MCF 10A (cell line): Measurements from ENCODE around the gene TEX19. TPM values are rescaled to one million over a fixed set of nuclear protein-coding genes. Genes with fewer than 3 reads are reported as not detected.

Experiments used
- BruUV-seq: library from RNA; stranded (reverse); fragments of 400-500 nt; replicated peaks from 2 replicates; lab custom pipeline; 2021; lab: Mats Ljungman, UMichigan
- CTCF ChIA-PET: fragments of 300-600 bp; sonication (Branson Sonifier 250); formaldehyde crosslinking; extraction: SDS; loops from one replicate; lab custom pipeline; 2021; ENCODE audit warnings: antibody characterized with exemption, inconsistent platforms; lab: Yijun Ruan, JAX
- POLR2A ChIA-PET: fragments of 300-600, 350-650 bp; sonication (Branson Sonifier 250); formaldehyde crosslinking; extraction: SDS; loops from one replicate; lab custom pipeline; 2020; ENCODE audit warnings: antibody characterized with exemption, inconsistent platforms; lab: Yijun Ruan, JAX
- DNase-seq: peaks from one replicate; pipeline ENCODE4 v3.0.0-alpha.2; 2018; ENCODE audit not compliant: unreplicated experiment
- H3K27ac Mint-ChIP-seq: one replicate; pipeline ENCODE4 v1.8.0; 2022; ENCODE audit warnings: mild to moderate bottlenecking, low read depth, mixed read lengths; ENCODE audit not compliant: unreplicated experiment
- H3K27me3 Mint-ChIP-seq: one replicate; pipeline ENCODE4 v1.8.0; 2022; ENCODE audit warnings: mixed read lengths; ENCODE audit not compliant: insufficient read depth, unreplicated experiment
- H3K36me3 Mint-ChIP-seq: one replicate; pipeline ENCODE4 v1.8.0; 2022; ENCODE audit warnings: mild to moderate bottlenecking, moderate library complexity, mixed read lengths; ENCODE audit not compliant: insufficient read depth, unreplicated experiment
- H3K4me1 Mint-ChIP-seq: one replicate; pipeline ENCODE4 v1.8.0; 2022; ENCODE audit warnings: mixed read lengths; ENCODE audit not compliant: insufficient read depth, unreplicated experiment
- H3K4me3 Mint-ChIP-seq: one replicate; pipeline ENCODE4 v1.8.0; 2022; ENCODE audit warnings: mild to moderate bottlenecking, moderate library complexity, mixed read lengths; ENCODE audit not compliant: unreplicated experiment
- H3K9me3 Mint-ChIP-seq: one replicate; pipeline ENCODE4 v1.8.0; 2022; ENCODE audit warnings: mixed read lengths; ENCODE audit not compliant: unreplicated experiment
- intact Hi-C: fragments of 100-400 bp; cut with micrococcal nuclease; formaldehyde crosslinking; loops from 2 replicates; pipeline ENCODE4 v1.14.1; 2022
- total RNA-seq: library from RNA; stranded (reverse); gene quantifications from 2 replicates; pipeline ENCODE4 v1.2.3, GENCODE V29; 2022
- TF ChIP-seq, protein P1 (sequence below): fragments of 200-600 bp; IDR thresholded peaks from one replicate; pipeline ENCODE4 v1.8.0; 2022; ENCODE audit warnings: antibody characterized with exemption, mild to moderate bottlenecking; ENCODE audit not compliant: unreplicated experiment

The TEX19 gene
- total RNA-seq, 1 experiment from 2014 or later, result not detected

- BruUV-seq, result no TSS peak
These were observed 7.8 kb upstream of the TEX19 start for GRCh38 chr17:82351254-82351712.

DNA sequence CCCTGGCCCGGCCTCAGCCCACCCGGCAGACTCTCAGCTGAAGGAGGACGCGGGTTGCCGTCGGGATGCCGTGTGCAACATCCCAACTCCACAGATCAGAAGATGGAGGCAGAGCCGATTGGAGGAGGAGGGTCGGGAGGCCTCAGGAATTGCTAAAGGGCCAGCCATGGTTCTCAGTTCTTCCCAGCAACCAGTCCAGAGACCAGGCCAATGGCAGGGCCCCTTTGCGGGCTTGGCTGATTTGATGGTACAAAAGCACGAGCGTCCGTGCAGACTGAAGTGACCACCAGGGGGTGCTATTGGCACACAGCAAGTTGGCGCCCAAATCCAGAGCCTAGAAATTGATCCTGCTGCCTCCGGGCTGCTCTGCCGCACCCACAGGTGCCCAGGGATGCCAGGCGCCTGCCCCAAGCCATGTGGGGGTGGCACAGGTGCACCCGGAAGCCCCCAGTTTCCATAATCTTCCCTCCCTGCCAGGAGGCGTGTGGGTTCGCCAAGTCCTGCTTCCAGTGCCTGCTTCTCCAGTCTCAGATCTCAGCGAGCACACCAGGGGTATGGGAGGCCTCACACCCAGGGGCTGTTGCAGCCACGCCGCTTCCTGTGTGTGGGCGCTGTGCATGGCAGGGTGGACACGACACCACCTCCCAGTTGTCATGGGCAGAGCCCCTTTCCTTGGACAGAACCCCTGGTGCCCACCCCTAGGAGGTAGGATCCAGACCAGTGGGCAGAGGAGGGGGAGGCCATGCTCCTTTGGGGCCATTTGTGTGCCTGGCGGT lies 7.1 kb upstream of the TEX19 start:
- Mint-ChIP-seq H3K9me3 (no peaks in the 10 kb centered on the region), H3K4me1 (peaks cover 15% of the 10 kb centered on the region), H3K27ac (no peak overlapping the region), H3K4me3 (no peak overlapping the region), H3K27me3 (peaks cover 11% of the 10 kb centered on the region), H3K36me3 (no peaks in the 10 kb centered on the region)
- intact Hi-C loops, result loop anchor here (1.0 to 10.0 kb wide), 5 partner anchors 63 to 423 kb away; no protein-coding TSS in a partner anchor
- BruUV-seq, result no TSS peak
- ChIA-PET CTCF (interaction anchor here (0.6 to 3.4 kb wide), 14 partner anchors 13 to 417 kb away, joined by 3 to 14 read pairs (median 3); no protein-coding TSS in a partner anchor), POLR2A (interaction anchor here (0.5 to 0.6 kb wide), 2 partner anchors 49 to 365 kb away, joined by 3 to 4 read pairs; no protein-coding TSS in a partner anchor)
- DNase-seq, result peak; percentile 86
- TF ChIP-seq, protein P1, sequence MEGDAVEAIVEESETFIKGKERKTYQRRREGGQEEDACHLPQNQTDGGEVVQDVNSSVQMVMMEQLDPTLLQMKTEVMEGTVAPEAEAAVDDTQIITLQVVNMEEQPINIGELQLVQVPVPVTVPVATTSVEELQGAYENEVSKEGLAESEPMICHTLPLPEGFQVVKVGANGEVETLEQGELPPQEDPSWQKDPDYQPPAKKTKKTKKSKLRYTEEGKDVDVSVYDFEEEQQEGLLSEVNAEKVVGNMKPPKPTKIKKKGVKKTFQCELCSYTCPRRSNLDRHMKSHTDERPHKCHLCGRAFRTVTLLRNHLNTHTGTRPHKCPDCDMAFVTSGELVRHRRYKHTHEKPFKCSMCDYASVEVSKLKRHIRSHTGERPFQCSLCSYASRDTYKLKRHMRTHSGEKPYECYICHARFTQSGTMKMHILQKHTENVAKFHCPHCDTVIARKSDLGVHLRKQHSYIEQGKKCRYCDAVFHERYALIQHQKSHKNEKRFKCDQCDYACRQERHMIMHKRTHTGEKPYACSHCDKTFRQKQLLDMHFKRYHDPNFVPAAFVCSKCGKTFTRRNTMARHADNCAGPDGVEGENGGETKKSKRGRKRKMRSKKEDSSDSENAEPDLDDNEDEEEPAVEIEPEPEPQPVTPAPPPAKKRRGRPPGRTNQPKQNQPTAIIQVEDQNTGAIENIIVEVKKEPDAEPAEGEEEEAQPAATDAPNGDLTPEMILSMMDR, result peak; percentile 94

More at GRCh38 chr17:82351254-82351712, 7.8 kb upstream of the TEX19 start:
- peaks cover 15% of the 10 kb centered on the region for H3K4me1 Mint-ChIP-seq
- TF ChIP-seq, protein P1, result no peak
- ChIA-PET POLR2A (interaction anchor here (1.5 kb wide), 1 partner anchor 54 kb away, joined by 4 read pairs; no protein-coding TSS in a partner anchor), CTCF (interaction anchor here (0.6 to 3.4 kb wide), 16 partner anchors 13 to 927 kb away, joined by 3 to 14 read pairs (median 3); no protein-coding TSS in a partner anchor)
- no peak for DNase-seq
- peaks cover 11% of the 10 kb centered on the region for H3K27me3 Mint-ChIP-seq
- intact Hi-C loops, result loop anchor here (10.0 kb wide), 1 partner anchor 174 kb away; no protein-coding TSS in a partner anchor
- H3K36me3 Mint-ChIP-seq, result no peaks in the 10 kb centered on the region
- H3K4me3 Mint-ChIP-seq, result no peak overlapping the region
- no peaks in the 10 kb centered on the region for H3K9me3 Mint-ChIP-seq
- no peak overlapping the region for H3K27ac Mint-ChIP-seq

GRCh38 chr17:82353484-82353883 lies 5.6 kb upstream of the TEX19 start:
- ChIA-PET CTCF (interaction anchor here (1.6 to 3.4 kb wide), 2 partner anchors 15 to 71 kb away, joined by 5 to 14 read pairs; no protein-coding TSS in a partner anchor), POLR2A (no interaction called here)
- TF ChIP-seq, protein P1, result no peak
- Mint-ChIP-seq H3K4me1 (peaks cover 13% of the 10 kb centered on the region), H3K36me3 (no peaks in the 10 kb centered on the region), H3K9me3 (no peaks in the 10 kb centered on the region), H3K4me3 (no peak overlapping the region), H3K27me3 (peaks cover 7% of the 10 kb centered on the region), H3K27ac (no peak overlapping the region)
- intact Hi-C loops, result loop anchor here (2.0 to 10.0 kb wide), 3 partner anchors 61 to 421 kb away; no protein-coding TSS in a partner anchor
- BruUV-seq, result no TSS peak
- DNase-seq, result no peak

GRCh38 chr17:82354804-82355308 lies 4.2 kb upstream of the TEX19 start:
- H3K27ac Mint-ChIP-seq, result no peak overlapping the region
- H3K36me3 Mint-ChIP-seq, result no peaks in the 10 kb centered on the region
- BruUV-seq, result no TSS peak
- ChIA-PET POLR2A (interaction anchor here (1.9 kb wide), 1 partner anchor 173 kb away, joined by 6 read pairs; no protein-coding TSS in a partner anchor), CTCF (no interaction called here)
- peaks cover 9% of the 10 kb centered on the region for H3K4me1 Mint-ChIP-seq
- H3K9me3 Mint-ChIP-seq, result no peaks in the 10 kb centered on the region
- H3K4me3 Mint-ChIP-seq, result no peak overlapping the region
- intact Hi-C loops, result loop anchor here (10.0 kb wide), 1 partner anchor 170 kb away; no protein-coding TSS in a partner anchor
- DNase-seq, result no peak
- TF ChIP-seq, protein P1, result no peak
- H3K27me3 Mint-ChIP-seq, result no peaks in the 10 kb centered on the region
